A549 treated with dexamethasone at 1 μM for 4 hours (cell line): ENCODE data around the gene PCDH12. TPM values are rescaled to one million over a fixed set of nuclear protein-coding genes. Genes with fewer than 3 reads are reported as not detected.

Experiments
- total RNA-seq: library from RNA; stranded (reverse); fragments of 200-300 nt; extraction: Qiagen RNA extraction; gene quantifications from 5 replicates; pipeline ENCODE4 v1.2.3, GENCODE V29; 2022

PCDH12 gene
- 0.01 to 0.06 TPM (median 0.02 TPM) in 3 of 5 replicates, not detected in the others for total RNA-seq

GRCh38 chr5:141958113-141958512 is at the start of gene PCDH12:
TSS of gene PCDH12 (minus strand) at chr5:141958202. CDS start at chr5:141957851, 351 bp downstream.

GRCh38 chr5:141968914-141969608 is 11.1 kb upstream of the PCDH12 start, which contains the start of gene RNF14:
TSS of gene RNF14 (plus strand) at chr5:141969105. CDS start at chr5:141973589, 4,484 bp downstream.

DNA sequence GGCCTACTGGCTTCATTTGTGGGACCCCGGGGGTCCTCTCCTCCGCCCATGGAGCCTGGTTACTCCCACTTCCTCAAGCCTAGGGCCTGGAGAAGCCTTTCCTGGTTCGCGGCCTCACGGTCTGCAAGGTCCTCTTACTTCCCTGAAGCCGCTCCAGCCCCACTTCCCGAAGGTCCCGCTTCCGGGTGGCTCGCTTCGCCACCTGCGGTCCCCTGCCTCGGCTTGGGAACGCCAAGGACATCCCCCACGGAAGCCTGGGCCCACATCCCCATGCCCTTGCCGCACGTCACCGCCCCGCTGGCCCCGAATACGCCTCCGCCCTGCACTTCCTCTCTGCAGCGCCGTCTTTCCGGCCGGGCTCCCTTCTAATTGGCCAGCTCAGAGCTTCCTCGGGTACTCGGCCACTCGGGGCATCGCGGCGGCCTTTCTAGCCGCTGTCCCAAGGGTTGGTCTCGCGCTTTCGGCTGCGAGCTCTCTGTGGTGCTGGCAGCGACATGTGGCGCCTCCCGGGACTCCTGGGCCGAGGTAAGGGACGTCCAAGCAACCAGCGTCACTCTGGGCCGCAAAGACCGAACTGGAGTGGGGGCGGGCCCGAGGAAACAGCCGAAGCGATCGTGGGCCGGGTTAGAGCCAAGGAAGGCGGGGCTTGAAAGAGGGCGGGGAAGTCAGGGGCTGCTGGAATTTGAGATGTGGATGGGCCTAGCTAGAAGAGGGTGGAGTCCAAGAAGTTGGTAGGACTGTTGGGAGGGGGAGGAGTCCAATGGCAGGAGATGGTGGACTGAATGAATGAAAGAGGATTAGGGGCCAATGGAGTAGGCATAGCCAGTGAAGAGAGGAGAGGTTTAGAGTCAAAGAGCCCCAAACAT is 34.3 kb downstream of the PCDH12 start, which contains the start of gene DELE1:
Gene DELE1 (plus strand): TSS at position 424 of the 866 bp plus-strand sequence. CDS start 71 bp downstream, at position 495.

Other genes starting within 250 kb of the PCDH12 start
- 2.1 to 4.1 TPM (median 3.4 TPM) in 5 replicates for gene PCDH1, start 79.8 kb downstream of the PCDH12 start, total RNA-seq
- 37.5 to 54.1 TPM (median 53.3 TPM) in 5 replicates for gene DELE1, start 34.3 kb downstream of the PCDH12 start, total RNA-seq
- gene RNF14, start 10.9 kb upstream of the PCDH12 start, total RNA-seq: 58.7 to 74.1 TPM (median 71.3 TPM) in 5 replicates
- 56.7 to 66.3 TPM (median 61.3 TPM) in 5 replicates for gene GNPDA1, start 54.8 kb upstream of the PCDH12 start, total RNA-seq
- gene NDFIP1, start 150.6 kb upstream of the PCDH12 start, total RNA-seq: 45.5 to 54.1 TPM (median 50.1 TPM) in 5 replicates